Measurements from ENCODE around the gene TMEM138.

TMEM138 gene

GRCh38 chr11:61342207-61342803 lies 19.9 kb upstream of the TMEM138 start:
- Histone ChIP-seq H3K9me2 (replicated peaks; ENCODE audit: low read depth, low read length) (no peaks in the 10 kb centered on the region), H3K79me2 (ENCODE audit: insufficient read depth, low read length) (no peaks in the 10 kb centered on the region), H3F3A (ENCODE audit: low read depth) (no peaks in the 10 kb centered on the region), H4K20me1 (ENCODE audit: insufficient read depth, low read length, poor library complexity, severe bottlenecking) (no peaks in the 10 kb centered on the region), H3K9ac (ENCODE audit: low read depth, low read length, poor library complexity, severe bottlenecking) (no peak overlapping the region), H3K9me3 (ENCODE audit: insufficient read depth, low read depth, low read length) (no peaks in the 10 kb centered on the region), H3K4me2 (ENCODE audit: low read depth, low read length, poor library complexity, severe bottlenecking) (no peak overlapping the region), H3K27me3 (ENCODE audit: insufficient read depth, low read length, poor library complexity, severe bottlenecking) (no peaks in the 10 kb centered on the region), H3K4me1 (ENCODE audit: insufficient read depth, low read length, poor library complexity, severe bottlenecking) (peaks cover 11% of the 10 kb centered on the region), H2AFZ (ENCODE audit: low read length) (no peak overlapping the region), H3K4me3 (ENCODE audit: low read length, poor library complexity, severe bottlenecking) (no peak overlapping the region), H3K36me3 (ENCODE audit: insufficient read depth, low read length) (no peaks in the 10 kb centered on the region)
- no peak for TF ChIP-seq EZH2phosphoT487 (IDR thresholded peaks at IDR 0.05; ENCODE audit: borderline replicate concordance)
- no peak for TF ChIP-seq CTCF (conservative IDR thresholded peaks at IDR 0.05; ENCODE audit: low read length)

GRCh38 chr11:61343792-61344745 lies 18.1 kb upstream of the TMEM138 start:
- no peaks in the 10 kb centered on the region; the same call in 1 of the 2 replicates for H3K36me3 ChIP-seq (ENCODE audit: insufficient read depth, low read length)
- H3K4me3 ChIP-seq (ENCODE audit: low read length, poor library complexity, severe bottlenecking) = no peak overlapping the region
- H2AFZ ChIP-seq (ENCODE audit: low read length) = no peak overlapping the region
- no peaks in the 10 kb centered on the region for H3F3A ChIP-seq (ENCODE audit: low read depth)
- peaks cover 11% of the 10 kb centered on the region for H3K4me1 ChIP-seq (ENCODE audit: insufficient read depth, low read length, poor library complexity, severe bottlenecking)
- no peaks in the 10 kb centered on the region for H4K20me1 ChIP-seq (ENCODE audit: insufficient read depth, low read length, poor library complexity, severe bottlenecking)
- no peak overlapping the region for H3K9ac ChIP-seq (ENCODE audit: low read depth, low read length, poor library complexity, severe bottlenecking)
- no peaks in the 10 kb centered on the region for H3K9me2 ChIP-seq (replicated peaks; ENCODE audit: low read depth, low read length)
- H3K79me2 ChIP-seq (ENCODE audit: insufficient read depth, low read length) = no peaks in the 10 kb centered on the region
- no peak overlapping the region for H3K4me2 ChIP-seq (ENCODE audit: low read depth, low read length, poor library complexity, severe bottlenecking)
- H3K27me3 ChIP-seq (ENCODE audit: insufficient read depth, low read length, poor library complexity, severe bottlenecking) = no peaks in the 10 kb centered on the region
- TF ChIP-seq EZH2phosphoT487 (IDR thresholded peaks at IDR 0.05; ENCODE audit: borderline replicate concordance) (no peak), CTCF (conservative IDR thresholded peaks at IDR 0.05; ENCODE audit: low read length) (no peak)
- H3K9me3 ChIP-seq (ENCODE audit: insufficient read depth, low read depth, low read length) = no peaks in the 10 kb centered on the region

- Histone ChIP-seq H3K36me3 (ENCODE audit: insufficient read depth, low read length) (no peaks in the 10 kb centered on the region; the same call in 1 of the 2 replicates), H3F3A (ENCODE audit: low read depth) (no peaks in the 10 kb centered on the region), H3K9ac (ENCODE audit: low read depth, low read length, poor library complexity, severe bottlenecking) (no peak overlapping the region), H3K4me2 (ENCODE audit: low read depth, low read length, poor library complexity, severe bottlenecking) (no peak overlapping the region), H3K9me3 (ENCODE audit: insufficient read depth, low read depth, low read length) (no peaks in the 10 kb centered on the region), H3K79me2 (ENCODE audit: insufficient read depth, low read length) (no peaks in the 10 kb centered on the region), H3K4me3 (ENCODE audit: low read length, poor library complexity, severe bottlenecking) (no peak overlapping the region), H4K20me1 (ENCODE audit: insufficient read depth, low read length, poor library complexity, severe bottlenecking) (no peaks in the 10 kb centered on the region), H3K4me1 (ENCODE audit: insufficient read depth, low read length, poor library complexity, severe bottlenecking) (peaks cover 11% of the 10 kb centered on the region), H3K27me3 (ENCODE audit: insufficient read depth, low read length, poor library complexity, severe bottlenecking) (no peaks in the 10 kb centered on the region), H2AFZ (ENCODE audit: low read length) (no peak overlapping the region), H3K9me2 (replicated peaks; ENCODE audit: low read depth, low read length) (no peaks in the 10 kb centered on the region)
- TF ChIP-seq CTCF (conservative IDR thresholded peaks at IDR 0.05; ENCODE audit: low read length) (no peak), EZH2phosphoT487 (IDR thresholded peaks at IDR 0.05; ENCODE audit: borderline replicate concordance) (no peak)
Observed at GRCh38 chr11:61345170-61345610, 17.0 kb upstream of the TMEM138 start.

Measured in Loucy (cell line).